Thyroid gland (tissue), 4 donors: ENCODE data around the gene MAP2K5. TPM values are rescaled to one million over a fixed set of nuclear protein-coding genes. Genes with fewer than 3 reads are reported as not detected.

Source experiments
- DNase-seq, 2 donors: peaks; one replicate each; pipeline ENCODE4 v3.0.0-alpha.2; 2019
- H3K27ac ChIP-seq, 3 donors: fragments of 200-600 bp; sonication (generic); 1 replicate in 2 of 3; 2 replicates in 1 of 3; pipeline ENCODE4 v1.5.1; 2016 to 2019; ENCODE audit warnings: mild to moderate bottlenecking in 1 of 3, moderate library complexity in 1 of 3
- H3K27me3 ChIP-seq: fragments of 200-600 bp; sonication (generic); one replicate; pipeline ENCODE4 v1.5.1; 2019
- H3K36me3 ChIP-seq, 2 donors: fragments of 200-600 bp; sonication (generic); one replicate each; pipeline ENCODE4 v1.5.1; 2016 to 2019
- H3K4me1 ChIP-seq, 2 donors: fragments of 200-600 bp; sonication (generic); one replicate each; pipeline ENCODE4 v1.5.1; 2017 to 2019
- H3K4me3 ChIP-seq, 3 donors: fragments of 200-600 bp; sonication (generic); replicated peaks in 1 of 3; 1 replicate in 2 of 3; 2 replicates in 1 of 3; pipeline ENCODE4 v1.5.1; 2016; ENCODE audit warnings: mild to moderate bottlenecking in 1 of 3
- H3K9me3 ChIP-seq: fragments of 200-600 bp; sonication (generic); one replicate; pipeline ENCODE4 v1.5.1; 2017
- CTCF ChIP-seq, 6 experiments: fragments of 200-600 bp in 3 of 6; fragments of 450-650 bp in 3 of 6; sonication (generic) in 3 of 6; IDR thresholded peaks; one replicate each; pipeline ENCODE4 v1.5.1; 2016 to 2019; ENCODE audit warnings: antibody characterized with exemption in 6 of 6, mild to moderate bottlenecking in 2 of 6, inconsistent platforms in 1 of 6, moderate library complexity in 1 of 6
- POLR2A ChIP-seq, 2 donors: fragments of 450-650 bp; IDR thresholded peaks; one replicate each; pipeline ENCODE4 v1.6.1; 2017; ENCODE audit warnings: antibody characterized with exemption in 2 of 2, mild to moderate bottlenecking in 2 of 2, moderate library complexity in 1 of 2
- WGBS, 2 donors: methylation state at CpG; one replicate each; pipeline ENCODE4 v1.1.5; 2017; 5-methylcytosine and 5-hydroxymethylcytosine counted together
- intact Hi-C: fragments of 100-400 bp; cut with DNase I; formaldehyde crosslinking; loops from one replicate; pipeline ENCODE4 v1.15.1; 2023
- total RNA-seq, 4 donors: library from RNA; depleted of rRNA; stranded (reverse); fragments of >200 nt; gene quantifications; one replicate each; pipeline ENCODE4 v1.2.3, GENCODE V29; 2016

Gene MAP2K5
- total RNA-seq, 4 donors from 2014 or later: 10.2 to 32.1 (median 15.9) TPM

- no peak overlapping the region for H3K27ac ChIP-seq
These were observed 286.6 kb downstream of the MAP2K5 start for GRCh38 chr15:67828969-67829646.

GRCh38 chr15:67829647-67830504, 287.4 kb downstream of the MAP2K5 start:
- H3K9me3 ChIP-seq: no peaks in the 10 kb centered on the region
- no peak for DNase-seq
- no peaks in the 10 kb centered on the region for H3K36me3 ChIP-seq
- 15 to 32% methylated on average over 15 to 26 of the region's 68 CpGs for WGBS, 2 donors
- peaks cover 45 to 75% of the 10 kb centered on the region in 2 donors for H3K4me1 ChIP-seq
- H3K27ac ChIP-seq: no peak overlapping the region
- H3K27me3 ChIP-seq: peaks cover 57% of the 10 kb centered on the region
- no peak for TF ChIP-seq POLR2A (IDR thresholded peaks at IDR 0.05)
- no peak for TF ChIP-seq CTCF (IDR thresholded peaks at IDR 0.05)
- intact Hi-C loops: no loop called here
- no peak overlapping the region for H3K4me3 ChIP-seq

More at GRCh38 chr15:67828969-67829646, 286.6 kb downstream of the MAP2K5 start:
- TF ChIP-seq CTCF (IDR thresholded peaks at IDR 0.05): no peak
- TF ChIP-seq POLR2A (IDR thresholded peaks at IDR 0.05): no peak
- peaks cover 39 to 71% of the 10 kb centered on the region in 2 donors for H3K4me1 ChIP-seq
- H3K4me3 ChIP-seq: no peak overlapping the region
- no peaks in the 10 kb centered on the region for H3K9me3 ChIP-seq
- H3K36me3 ChIP-seq: no peaks in the 10 kb centered on the region
- intact Hi-C loops: no loop called here
- peaks cover 57% of the 10 kb centered on the region for H3K27me3 ChIP-seq
- no peak for DNase-seq
- WGBS, 2 donors: 6 to 7% methylated on average over 36 to 46 of the region's 54 CpGs

- H3K9me3 ChIP-seq: no peaks in the 10 kb centered on the region
- no peaks in the 10 kb centered on the region for H3K36me3 ChIP-seq
- TF ChIP-seq POLR2A (IDR thresholded peaks at IDR 0.05) (no peak), CTCF (IDR thresholded peaks at IDR 0.05) (no peak)
- H3K27ac ChIP-seq: no peak overlapping the region
- intact Hi-C loops: no loop called here
- H3K4me1 ChIP-seq: peaks cover 46 to 74% of the 10 kb centered on the region in 2 donors
- DNase-seq: no peak
- H3K4me3 ChIP-seq: no peak overlapping the region
- H3K27me3 ChIP-seq: peaks cover 45% of the 10 kb centered on the region
These were observed 288.9 kb downstream of the MAP2K5 start for GRCh38 chr15:67831363-67831762.

GRCh38 chr15:67832031-67832551, 289.6 kb downstream of the MAP2K5 start:
- intact Hi-C loops: no loop called here
- no peak overlapping the region for H3K27ac ChIP-seq
- DNase-seq: peak in 1 of 2 donors; percentile 33
- WGBS, 2 donors: 26 to 29% methylated on average over 9 of the region's 9 CpGs
- H3K27me3 ChIP-seq: peaks cover 45% of the 10 kb centered on the region
- peaks cover 46 to 71% of the 10 kb centered on the region in 2 donors for H3K4me1 ChIP-seq
- no peaks in the 10 kb centered on the region for H3K9me3 ChIP-seq
- no peaks in the 10 kb centered on the region for H3K36me3 ChIP-seq
- H3K4me3 ChIP-seq: no peak overlapping the region
- TF ChIP-seq CTCF (IDR thresholded peaks at IDR 0.05) (peak in 3 of 6 experiments; percentile 7 to 42 (median 26)), POLR2A (IDR thresholded peaks at IDR 0.05) (no peak)
